Left renal pelvis (tissue), 4 donors: ENCODE measurements around the gene FEM1A. TPM values are rescaled to one million over a fixed set of nuclear protein-coding genes. Genes with fewer than 3 reads are reported as not detected.
"Not testable (repeated sequence)": the region's sequence is repeated elsewhere in the genome, so short reads cannot be mapped to it uniquely, and the experiment has no call there.

Experiments
- DNase-seq, 4 donors: peaks; one replicate each; pipeline ENCODE4 v3.0.0-alpha.2; 2013; ENCODE audit warnings: low read depth in 4 of 4, low spot score in 3 of 4
- polyA plus RNA-seq, 4 donors: library from polyadenylated mRNA; unstranded; fragments of 120-200 nt; gene quantifications; one replicate each; pipeline ENCODE4 v1.2.1, GENCODE V29; 2013; ENCODE audit not compliant: insufficient read length in 4 of 4

FEM1A gene
- polyA plus RNA-seq, 4 donors = 1.2 to 2.8 (median 1.8) TPM

DNA sequence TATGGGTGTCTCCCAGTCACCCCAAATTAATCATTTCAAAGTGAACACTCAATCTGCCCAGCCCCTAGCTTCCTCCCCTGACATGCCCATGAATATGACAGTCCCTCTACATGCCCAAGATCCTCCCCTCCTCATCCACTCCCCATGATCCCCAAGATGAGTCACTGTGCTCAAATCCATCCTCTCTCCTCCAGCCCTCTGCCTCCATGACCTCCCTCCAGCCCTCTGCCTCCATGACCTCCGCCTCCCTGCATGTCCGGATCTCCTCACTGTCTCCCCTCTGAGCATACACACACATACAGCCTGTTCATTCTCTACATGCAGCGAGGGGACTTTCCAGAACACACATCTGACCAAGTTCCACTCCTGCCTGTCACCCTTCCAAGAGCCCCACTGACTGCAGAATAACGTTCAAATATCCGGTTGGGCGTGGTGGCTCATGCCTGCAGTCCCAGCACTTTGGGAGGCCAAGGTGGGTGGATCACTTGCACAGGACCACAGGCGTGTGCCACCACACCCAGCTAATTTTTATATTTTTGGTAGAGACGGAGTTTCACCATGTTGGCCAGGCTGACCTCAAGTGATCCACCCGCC lies 18.4 kb upstream of the FEM1A start:
- no peak for DNase-seq

DNA sequence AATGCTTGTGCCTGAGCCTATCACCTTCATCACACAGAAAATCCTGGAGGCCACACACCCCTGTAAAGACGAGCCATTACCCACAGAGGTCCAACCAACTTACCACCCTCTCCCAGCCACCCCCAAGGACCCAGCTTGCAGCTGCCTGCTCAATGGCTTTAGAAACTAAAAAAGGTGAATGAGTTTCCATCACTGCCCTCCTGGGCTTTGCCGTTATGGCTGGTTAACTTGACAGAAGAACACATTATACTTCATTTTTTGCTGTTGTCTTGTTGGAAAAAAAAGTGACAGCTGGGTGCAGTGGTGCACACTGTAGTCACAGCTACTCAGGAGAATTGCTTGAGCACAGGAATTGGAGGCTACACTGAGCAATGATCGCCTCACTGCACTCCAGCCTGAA lies 17.4 kb upstream of the FEM1A start:
- DNase-seq = no peak

DNA sequence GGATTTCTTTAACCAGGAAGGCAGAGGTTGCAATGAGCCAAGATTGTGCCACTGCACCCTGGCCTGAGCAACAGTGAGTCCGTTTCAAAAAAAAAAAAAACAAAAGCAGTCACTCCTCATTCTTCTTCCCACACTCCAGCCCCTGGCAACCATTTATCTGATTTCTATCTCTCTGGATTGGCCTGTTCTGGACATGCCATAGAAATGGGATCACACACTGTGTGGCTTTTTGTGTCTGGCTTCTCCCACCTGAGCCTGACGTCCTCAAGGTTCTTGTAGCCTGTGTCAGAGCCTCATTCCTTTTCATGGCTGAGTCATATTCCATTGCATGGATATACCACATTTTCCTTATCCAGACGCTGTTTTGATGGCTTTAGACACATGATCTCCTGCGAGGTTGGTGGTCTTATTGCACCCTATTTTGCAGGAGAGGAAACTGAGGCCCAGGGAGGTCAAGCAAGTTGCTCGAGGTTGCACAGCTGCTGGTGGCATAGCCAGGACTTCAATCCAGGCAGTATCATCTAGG lies 15.8 kb upstream of the FEM1A start:
- DNase-seq = no peak

DNA sequence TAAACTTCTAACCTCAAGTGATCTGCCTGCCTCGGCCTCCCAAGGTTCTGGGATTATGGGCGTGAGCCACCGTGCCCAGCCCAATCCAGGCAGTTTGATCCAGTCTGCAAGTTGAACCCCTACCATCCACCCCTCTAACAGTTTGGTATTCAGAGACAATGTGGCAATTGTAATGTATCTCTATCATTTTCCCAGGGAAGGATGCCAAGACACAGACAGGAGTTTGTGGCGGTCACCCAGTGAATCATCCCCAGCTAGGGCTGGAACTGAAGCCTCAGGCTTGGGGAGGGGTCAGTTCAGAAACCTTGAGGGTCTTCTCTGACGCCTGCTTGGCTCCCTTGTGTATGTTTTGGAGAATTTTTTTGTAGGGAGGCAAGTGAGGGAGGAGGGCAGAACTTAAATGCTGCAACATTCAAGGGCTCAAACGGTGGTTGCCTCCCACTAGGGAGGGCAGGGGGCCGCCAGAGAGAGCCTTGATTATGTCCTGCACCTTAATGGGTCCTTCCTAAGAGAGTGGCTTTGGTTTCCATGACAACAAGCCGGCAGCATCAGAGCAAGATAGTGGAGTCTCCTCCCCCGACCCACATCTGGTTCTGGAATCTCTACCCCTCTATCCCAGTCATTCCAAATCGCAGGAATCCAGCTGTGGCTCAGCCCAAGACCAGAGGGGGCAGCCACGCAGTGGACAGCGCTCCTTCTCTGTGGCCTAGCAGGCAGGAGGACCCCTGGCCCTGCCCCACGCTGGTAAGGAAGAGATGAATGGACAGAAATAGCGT lies 14.9 kb upstream of the FEM1A start:
- DNase-seq = no peak

DNA sequence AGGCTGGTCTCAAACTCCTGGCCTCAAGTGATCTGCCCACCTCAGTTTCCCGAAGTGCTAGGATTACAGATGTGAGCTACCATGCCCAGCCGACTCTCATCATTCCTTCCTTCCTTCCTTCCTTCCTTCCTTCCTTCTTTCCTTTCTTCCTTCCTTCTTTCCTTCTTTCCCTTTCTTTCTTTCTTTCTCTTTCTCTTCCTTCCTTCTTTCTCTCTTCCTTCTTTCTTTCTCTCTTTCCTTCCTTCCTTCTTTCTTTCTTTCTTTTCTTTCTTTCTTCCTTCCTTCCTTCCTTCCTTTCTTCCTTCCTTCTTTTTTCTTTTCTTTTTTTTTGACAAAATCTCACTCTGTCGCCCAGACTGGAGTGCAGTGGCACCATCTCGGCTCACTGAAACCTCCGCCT lies 13.4 kb upstream of the FEM1A start:
- DNase-seq = not testable (repeated sequence)

DNA sequence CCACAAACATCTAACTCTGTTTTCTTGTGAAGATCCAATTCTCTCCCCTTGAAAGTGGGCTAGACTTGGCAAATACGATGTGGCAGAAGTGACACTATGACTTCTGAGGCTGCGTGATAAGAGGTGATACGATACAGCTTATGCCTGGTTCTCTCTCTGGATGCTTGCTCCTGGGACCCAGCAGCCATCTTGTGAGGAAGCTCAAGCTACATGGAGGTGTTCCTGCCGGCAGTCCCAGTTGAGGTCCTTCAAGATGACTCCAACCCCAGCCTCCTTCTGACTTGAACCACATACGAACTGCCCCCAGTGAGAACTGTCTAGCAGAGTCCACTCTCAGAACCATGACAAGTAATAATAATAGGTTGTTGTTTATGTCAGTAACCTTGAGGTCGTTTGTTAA lies 10.7 kb upstream of the FEM1A start:
- no peak for DNase-seq

DNA sequence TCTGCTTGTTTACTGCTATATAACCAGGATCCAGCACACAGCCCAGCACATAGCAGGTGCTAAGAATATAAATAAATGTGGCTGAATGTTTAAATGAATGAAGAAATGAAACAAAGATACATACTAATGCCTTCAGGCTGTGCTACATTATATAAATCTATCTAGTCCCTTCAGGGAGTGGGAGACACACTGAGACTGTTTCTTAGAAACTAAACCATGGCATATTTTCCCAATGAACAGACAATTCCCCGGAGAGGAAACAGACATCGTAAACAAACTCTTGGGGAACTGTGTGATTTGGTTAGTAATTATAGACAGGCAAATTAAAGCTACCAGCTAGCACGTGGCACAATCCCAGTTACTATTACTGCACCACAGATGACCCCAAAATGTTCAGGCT lies 9.7 kb upstream of the FEM1A start:
- DNase-seq = no peak

DNA sequence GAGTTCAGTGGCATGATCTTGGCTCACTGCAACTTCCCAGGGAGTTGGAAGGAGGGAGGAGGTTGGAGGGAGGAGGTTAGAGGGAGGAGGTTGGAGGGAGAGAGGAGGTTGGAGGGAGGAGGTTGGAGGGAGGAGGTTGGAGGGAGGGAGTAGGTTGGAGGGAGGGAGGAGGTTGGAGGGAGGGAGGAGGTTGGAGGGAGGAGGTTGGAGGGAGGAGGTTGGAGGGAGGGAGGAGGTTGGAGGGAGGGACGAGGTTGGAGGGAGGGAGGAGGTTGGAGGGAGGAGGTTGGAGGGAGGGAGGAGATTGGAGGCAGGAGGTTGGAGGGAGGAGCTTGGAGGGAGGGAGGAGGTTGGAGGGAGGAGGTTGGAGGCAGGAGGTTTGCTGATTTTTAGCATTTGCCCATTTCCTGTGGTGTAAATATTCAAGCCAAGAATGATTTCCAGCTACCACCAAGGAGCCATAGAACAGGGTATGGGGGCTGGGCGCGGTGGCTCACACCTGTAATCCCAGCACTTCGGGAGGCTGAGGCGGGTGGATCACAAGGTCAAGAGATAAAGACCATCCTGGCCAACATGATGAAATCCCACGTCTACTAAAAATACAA lies 5.0 kb upstream of the FEM1A start:
- DNase-seq = not testable (repeated sequence)

DNA sequence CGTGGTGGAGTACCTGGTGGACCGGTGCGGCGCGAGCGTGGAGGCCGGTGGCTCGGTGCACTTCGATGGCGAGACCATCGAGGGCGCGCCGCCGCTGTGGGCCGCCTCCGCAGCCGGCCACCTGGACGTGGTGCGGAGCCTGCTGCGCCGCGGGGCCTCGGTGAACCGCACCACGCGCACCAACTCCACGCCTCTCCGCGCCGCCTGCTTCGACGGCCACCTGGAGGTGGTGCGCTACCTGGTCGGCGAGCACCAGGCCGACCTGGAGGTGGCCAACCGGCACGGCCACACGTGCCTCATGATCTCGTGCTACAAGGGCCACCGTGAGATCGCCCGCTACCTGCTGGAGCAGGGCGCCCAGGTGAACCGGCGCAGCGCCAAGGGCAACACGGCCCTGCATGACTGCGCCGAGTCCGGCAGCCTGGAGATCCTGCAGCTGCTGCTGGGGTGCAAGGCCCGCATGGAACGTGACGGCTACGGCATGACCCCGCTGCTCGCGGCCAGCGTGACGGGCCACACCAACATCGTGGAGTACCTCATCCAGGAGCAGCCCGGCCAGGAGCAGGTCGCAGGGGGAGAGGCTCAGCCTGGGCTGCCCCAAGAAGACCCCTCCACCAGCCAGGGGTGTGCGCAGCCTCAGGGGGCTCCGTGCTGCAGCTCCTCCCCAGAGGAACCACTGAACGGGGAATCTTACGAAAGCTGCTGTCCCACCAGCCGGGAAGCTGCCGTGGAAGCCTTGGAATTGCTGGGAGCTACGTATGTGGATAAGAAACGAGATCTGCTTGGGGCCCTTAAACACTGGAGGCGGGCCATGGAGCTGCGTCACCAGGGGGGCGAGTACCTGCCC lies 708 bp downstream of the FEM1A start:
- not testable (repeated sequence) for DNase-seq

DNA sequence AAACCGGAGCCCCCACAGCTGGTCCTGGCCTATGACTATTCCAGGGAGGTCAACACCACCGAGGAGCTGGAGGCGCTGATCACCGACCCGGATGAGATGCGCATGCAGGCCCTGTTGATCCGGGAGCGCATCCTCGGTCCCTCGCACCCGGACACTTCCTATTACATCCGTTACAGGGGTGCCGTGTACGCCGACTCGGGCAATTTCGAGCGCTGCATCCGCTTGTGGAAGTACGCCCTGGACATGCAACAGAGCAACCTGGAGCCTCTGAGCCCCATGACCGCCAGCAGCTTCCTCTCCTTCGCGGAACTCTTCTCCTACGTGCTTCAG lies 1.3 kb downstream of the FEM1A start:
- DNase-seq = not testable (repeated sequence)

DNA sequence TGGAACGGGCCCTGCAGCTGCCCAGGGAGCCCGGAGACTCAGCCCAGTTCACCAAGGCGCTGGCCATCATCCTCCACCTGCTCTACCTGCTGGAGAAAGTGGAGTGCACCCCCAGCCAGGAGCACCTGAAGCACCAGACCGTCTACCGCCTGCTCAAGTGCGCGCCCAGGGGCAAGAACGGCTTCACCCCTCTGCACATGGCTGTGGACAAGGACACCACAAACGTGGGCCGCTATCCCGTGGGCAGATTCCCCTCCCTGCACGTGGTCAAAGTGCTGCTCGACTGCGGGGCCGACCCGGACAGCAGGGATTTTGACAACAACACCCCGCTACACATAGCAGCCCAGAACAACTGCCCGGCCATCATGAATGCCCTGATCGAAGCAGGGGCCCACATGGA lies 1.7 kb downstream of the FEM1A start:
- not testable (repeated sequence) for DNase-seq

DNA sequence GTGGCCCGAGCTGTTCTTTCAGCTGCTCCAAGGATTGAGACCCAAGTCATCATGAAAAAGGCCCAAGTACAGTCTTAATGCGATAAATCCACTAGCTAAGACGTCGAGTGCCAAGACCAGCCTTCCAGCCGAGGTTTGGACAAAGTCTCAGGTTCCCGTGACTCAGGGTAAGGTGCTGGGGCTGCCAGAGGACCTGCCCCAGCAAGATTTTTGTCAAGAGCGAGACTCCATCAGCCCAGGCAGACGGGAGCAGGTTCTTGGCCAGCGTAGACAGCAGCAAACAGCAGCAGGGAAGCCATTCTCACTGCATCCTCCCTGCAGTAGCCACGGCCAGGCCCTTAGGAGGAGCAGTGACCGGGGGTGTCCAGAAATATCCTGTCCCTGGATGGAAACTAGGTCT lies 3.4 kb downstream of the FEM1A start:
- no peak for DNase-seq

DNA sequence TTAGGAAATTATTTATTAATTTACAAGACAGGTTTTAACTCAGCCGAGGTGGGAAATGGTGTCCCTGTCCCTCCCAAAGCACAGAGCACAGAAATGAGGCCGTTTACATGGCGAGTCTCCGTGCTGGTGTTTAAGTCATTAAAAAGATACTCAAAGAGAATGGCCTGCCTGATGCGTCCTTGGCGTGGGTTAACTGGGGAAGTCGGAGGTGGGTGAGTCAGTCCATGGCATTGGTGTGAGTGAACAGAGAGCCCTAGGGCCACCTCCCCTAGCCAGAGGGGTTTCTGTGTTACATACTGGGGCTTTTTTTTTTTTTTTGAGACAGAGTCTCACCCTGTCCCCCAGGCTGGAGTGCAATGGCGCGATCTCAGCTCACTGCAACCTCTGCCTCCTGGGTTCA lies 3.9 kb downstream of the FEM1A start:
- DNase-seq = no peak

DNA sequence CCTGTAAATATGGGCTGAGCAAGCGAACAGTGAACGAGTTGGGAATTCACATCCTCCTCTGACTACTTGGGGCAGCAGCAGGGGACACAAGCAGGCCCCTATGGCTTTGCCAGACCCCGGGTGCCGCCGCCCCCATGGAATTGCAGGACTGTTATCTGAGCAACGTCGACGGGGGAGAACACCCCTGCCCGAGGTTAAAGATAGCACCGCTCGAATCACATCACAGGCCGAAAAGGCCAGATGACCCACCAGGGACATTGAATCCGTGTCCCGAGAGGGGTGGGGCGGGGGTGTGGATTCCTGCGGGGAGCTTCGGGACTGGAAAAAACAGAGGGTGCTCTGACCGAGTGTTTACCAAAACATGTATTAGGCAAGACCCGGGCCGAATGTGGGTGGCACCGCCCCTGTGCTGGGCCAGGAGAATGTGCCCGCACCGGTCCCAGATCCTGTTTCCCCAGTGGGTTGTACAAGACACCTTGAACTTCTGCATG lies 9.1 kb downstream of the FEM1A start:
- DNase-seq = no peak

DNA sequence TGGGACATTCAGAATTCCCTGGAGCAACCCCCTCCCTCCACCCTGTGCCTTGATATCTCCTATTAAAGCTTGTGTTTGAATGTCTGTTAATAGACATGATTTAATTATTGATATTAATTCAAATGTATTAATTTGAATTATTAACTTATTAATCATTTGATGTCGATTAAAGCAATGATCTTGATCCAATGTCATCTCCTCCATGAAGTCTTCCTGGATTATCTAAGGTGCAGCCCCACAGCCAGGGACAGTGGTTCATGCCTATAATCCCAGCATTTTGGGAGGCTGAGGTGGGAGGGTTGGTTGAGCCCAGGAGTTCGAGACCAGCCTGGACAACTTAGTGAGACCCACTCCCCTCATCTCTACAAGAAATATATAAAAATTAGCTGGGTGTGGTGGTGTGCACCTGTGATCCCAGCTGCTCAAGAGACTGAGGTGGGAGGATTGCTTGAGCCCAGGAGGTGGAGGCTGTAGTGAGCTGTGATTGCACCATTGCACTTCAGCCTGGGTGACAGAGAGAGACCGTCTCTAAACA lies 9.6 kb downstream of the FEM1A start:
- DNase-seq = no peak

DNA sequence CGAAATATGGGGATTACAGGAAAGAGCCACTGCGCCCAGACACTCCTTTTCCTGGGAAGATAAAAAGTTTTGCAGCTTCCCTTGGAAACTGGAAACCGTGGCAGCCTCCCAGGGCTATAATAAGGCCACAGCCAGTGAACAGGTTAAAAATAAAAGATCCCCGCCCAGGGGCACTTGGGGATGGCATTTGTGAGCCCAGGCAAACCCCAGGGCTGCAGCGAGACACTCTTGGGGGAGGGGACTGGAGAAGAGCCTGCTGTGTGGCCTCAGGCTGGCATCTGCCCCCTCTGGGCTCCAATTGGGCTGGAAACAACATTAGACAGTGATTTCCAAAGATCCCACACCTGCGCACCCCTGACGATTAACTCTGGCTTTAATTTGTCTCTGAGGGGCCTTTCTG lies 11.2 kb downstream of the FEM1A start:
- DNase-seq = no peak

DNA sequence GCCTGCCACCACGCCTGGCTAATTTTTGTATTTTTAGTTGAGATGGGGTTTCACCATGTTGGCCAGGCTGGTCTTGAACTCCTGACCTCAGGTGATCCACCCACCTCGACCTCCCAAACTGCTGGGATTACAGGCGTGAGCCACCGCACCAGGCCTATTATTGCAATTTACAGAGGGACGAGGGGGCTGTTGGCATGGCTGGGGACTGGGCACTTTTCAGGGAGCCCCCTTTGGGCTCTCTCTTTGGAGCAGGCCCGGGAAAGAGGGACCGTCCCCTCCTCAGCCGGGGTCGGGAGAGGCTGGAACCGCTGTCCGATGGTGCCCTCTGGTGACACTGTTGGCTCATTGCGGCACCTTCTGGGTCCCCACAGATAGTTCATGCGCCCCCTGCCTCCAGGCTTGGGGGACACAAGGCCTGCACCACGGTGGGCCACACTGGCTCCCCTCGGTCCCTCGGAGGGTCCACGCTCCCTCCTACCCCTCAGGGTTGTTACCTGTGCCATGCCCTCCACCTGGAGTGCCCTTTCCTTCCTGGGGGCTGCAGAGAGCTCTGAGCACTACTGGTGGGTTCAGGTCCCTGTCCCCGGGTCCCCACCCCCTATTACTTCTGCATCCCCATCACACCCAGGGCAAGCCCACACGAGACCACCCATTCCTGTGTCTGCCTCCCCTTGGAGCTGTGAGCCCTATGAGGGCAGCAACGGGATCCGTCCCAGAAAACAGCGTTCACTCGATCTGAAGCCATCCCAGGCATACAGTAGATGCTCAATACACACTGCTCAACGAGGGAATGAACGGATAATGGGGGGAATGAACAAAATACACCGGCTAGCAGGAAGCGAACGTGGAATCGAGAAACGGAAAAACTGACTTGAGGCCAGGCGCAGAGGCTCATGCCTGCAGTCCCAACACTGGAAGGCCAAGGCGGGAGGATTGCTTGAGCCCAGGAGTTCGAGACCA lies 12.5 kb downstream of the FEM1A start:
- DNase-seq = no peak

DNA sequence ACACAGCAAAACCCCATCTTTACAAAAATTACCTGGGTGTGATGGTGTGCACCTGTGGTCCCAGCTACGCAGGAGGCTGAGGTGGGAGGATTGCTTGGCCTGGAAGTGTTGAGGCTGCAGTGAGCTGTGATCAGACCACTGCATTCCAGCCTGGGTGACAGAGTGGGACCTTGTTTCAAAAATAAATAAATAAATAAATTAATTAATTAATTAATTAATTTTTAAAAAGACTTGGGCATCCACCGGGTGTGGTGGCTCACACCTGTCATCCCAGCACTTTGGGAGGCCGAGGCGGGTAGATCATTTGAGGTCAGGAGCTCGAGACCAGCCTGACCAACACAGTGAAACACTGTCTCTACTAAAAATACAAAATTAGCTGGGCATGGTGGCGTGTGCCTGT lies 13.6 kb downstream of the FEM1A start:
- not testable (repeated sequence) for DNase-seq

DNA sequence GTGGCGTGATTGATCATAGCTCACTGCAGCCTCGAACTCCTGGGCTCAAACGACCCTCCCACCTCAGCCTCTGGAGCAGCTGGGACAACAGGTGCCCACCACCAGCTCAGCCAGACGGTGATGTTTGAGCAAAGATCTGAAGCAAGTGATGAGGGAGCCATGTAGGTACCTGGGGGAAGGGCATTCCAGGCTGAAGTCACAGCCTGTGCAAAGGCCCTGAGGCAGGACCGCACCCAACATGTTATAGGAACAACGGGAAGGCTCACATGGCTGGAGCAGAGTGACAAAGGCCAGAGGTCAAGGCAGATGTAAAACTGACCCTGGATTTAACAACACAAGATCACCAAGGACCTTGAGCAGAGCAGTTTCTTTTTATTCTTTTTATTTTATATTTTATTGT lies 14.8 kb downstream of the FEM1A start:
- DNase-seq = no peak

DNA sequence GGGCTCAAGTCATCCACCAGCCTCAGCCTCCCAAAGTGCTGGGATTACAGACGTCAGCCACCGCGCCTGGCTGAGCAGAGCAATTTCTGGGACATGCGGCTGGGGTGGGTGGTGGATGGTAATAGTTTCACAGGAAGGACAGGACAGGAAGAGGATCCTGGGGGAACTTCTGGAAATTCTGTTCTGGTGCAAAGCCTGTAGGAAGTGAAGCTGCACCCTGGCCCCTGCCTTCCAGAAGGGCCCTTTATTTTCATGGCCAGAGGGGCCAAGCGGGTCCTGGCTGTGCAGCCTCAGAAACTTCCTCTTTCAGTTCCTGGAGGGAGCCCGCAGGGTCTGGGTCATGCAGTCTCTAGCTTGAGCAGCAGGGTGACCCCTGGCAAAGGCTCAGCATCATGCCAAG lies 15.7 kb downstream of the FEM1A start:
- no peak for DNase-seq
